Caco-2 (cell line): Measurements from ENCODE around the gene TIMM13. TPM values are rescaled to one million over a fixed set of nuclear protein-coding genes. Genes with fewer than 3 reads are reported as not detected.
"Not testable (repeated sequence)": the region's sequence is repeated elsewhere in the genome, so short reads cannot be mapped to it uniquely, and the experiment has no call there.

Experiments used
- BruUV-seq: library from RNA; stranded (reverse); fragments of 400-500 nt; replicated peaks from 2 replicates; lab custom pipeline; 2021; lab: Mats Ljungman, UMichigan
- CTCF ChIA-PET: fragments of 300-600 bp; sonication (Branson Sonifier 250); formaldehyde crosslinking; loops from one replicate; lab custom pipeline; 2022; ENCODE audit warnings: antibody characterized with exemption; lab: Charles Lee
- POLR2A ChIA-PET: fragments of 300-600 bp; sonication (Branson Sonifier 250); formaldehyde crosslinking; loops from one replicate; lab custom pipeline; 2022; ENCODE audit warnings: antibody characterized with exemption; lab: Charles Lee
- DNase-seq, 2 experiments: peaks; one replicate each; pipeline versions ENCODE4 v3.0.0 to v3.0.0-alpha.2; 2020 to 2022
- H3K27me3 ChIP-seq: replicated peaks from 2 replicates; pipeline ENCODE4 v1.6.0; 2011; ENCODE audit warnings: low read length; ENCODE audit not compliant: control insufficient read depth, insufficient read depth
- H3K36me3 ChIP-seq: 2 replicates; pipeline ENCODE4 v1.5.1; 2011; ENCODE audit warnings: low read length; ENCODE audit not compliant: control insufficient read depth, insufficient read depth
- H3K4me1 ChIP-seq: fragments of 250-450 bp; sonication (Bioruptor Pico); 2 replicates; pipeline ENCODE4 v1.5.1; 2020; ENCODE audit warnings: mild to moderate bottlenecking
- H3K4me3 ChIP-seq: 2 replicates; pipeline ENCODE4 v1.5.1; 2011; ENCODE audit warnings: low read depth, mild to moderate bottlenecking, control low read depth, low read length
- H3K9me3 ChIP-seq: fragments of 250-450 bp; sonication (Bioruptor Pico); 2 replicates; pipeline ENCODE4 v1.5.1; 2020; ENCODE audit warnings: mild to moderate bottlenecking, moderate library complexity
- H3K27ac Mint-ChIP-seq: one replicate; pipeline ENCODE4 v1.8.0; 2022; ENCODE audit warnings: mixed read lengths; ENCODE audit not compliant: unreplicated experiment
- H3K27me3 Mint-ChIP-seq: one replicate; pipeline ENCODE4 v1.8.0; 2022; ENCODE audit warnings: mixed read lengths; ENCODE audit not compliant: insufficient read depth, unreplicated experiment
- H3K36me3 Mint-ChIP-seq: one replicate; pipeline ENCODE4 v1.8.0; 2022; ENCODE audit warnings: mild to moderate bottlenecking, mixed read lengths; ENCODE audit not compliant: insufficient read depth, unreplicated experiment
- H3K4me1 Mint-ChIP-seq: one replicate; pipeline ENCODE4 v1.8.0; 2022; ENCODE audit warnings: low read depth, mixed read lengths; ENCODE audit not compliant: unreplicated experiment
- H3K4me3 Mint-ChIP-seq: one replicate; pipeline ENCODE4 v1.8.0; 2022; ENCODE audit warnings: mild to moderate bottlenecking, moderate library complexity, mixed read lengths; ENCODE audit not compliant: unreplicated experiment
- H3K9me3 Mint-ChIP-seq: one replicate; pipeline ENCODE4 v1.8.0; 2022; ENCODE audit warnings: mixed read lengths; ENCODE audit not compliant: unreplicated experiment
- CTCF ChIP-seq, 2 experiments: fragments of 200-600 bp in 1 of 2; IDR thresholded peaks; 1 replicate in 1 of 2; 2 replicates in 1 of 2; pipeline versions ENCODE4 v1.5.1 to v1.8.0; 2011 to 2022; ENCODE audit warnings: antibody characterized with exemption in 1 of 2, control low read depth in 1 of 2, inconsistent platforms in 1 of 2, low read depth in 1 of 2, low read length in 1 of 2, mild to moderate bottlenecking in 1 of 2, moderate library complexity in 1 of 2; ENCODE audit not compliant: insufficient read depth in 1 of 2, severe bottlenecking in 1 of 2, unreplicated experiment in 1 of 2
- intact Hi-C: fragments of 100-400 bp; cut with micrococcal nuclease; formaldehyde crosslinking; loops from one replicate; pipeline ENCODE4 v1.10.0; 2022; ENCODE audit not compliant: unreplicated experiment
- total RNA-seq: library from RNA; stranded (reverse); gene quantifications from 2 replicates; pipeline ENCODE4 v1.2.3, GENCODE V29; 2022

Gene TIMM13
- total RNA-seq, 1 experiment from 2014 or later = 200 TPM

- H3K27ac Mint-ChIP-seq = no peak overlapping the region
These were observed 41.2 kb upstream of the TIMM13 start for GRCh38 chr19:2468596-2468995.

GRCh38 chr19:2464389-2464788, 37.0 kb upstream of the TIMM13 start:
- intact Hi-C loops = no loop called here
- no TSS peak for BruUV-seq
- Histone ChIP-seq H3K36me3 (no peaks in the 10 kb centered on the region), H3K9me3 (no peaks in the 10 kb centered on the region), H3K4me3 (no peak overlapping the region), H3K27me3 (no peaks in the 10 kb centered on the region), H3K4me1 (no peaks in the 10 kb centered on the region)
- H3K36me3 Mint-ChIP-seq = peaks cover 5% of the 10 kb centered on the region
- ChIA-PET CTCF (no interaction called here), POLR2A (no interaction called here)
- DNase-seq = no peak
- H3K27me3 Mint-ChIP-seq = no peaks in the 10 kb centered on the region
- H3K27ac Mint-ChIP-seq = no peak overlapping the region
- no peaks in the 10 kb centered on the region for H3K9me3 Mint-ChIP-seq
- TF ChIP-seq CTCF (IDR thresholded peaks at IDR 0.05; ENCODE audit: insufficient read depth in 1 of 2, low read depth in 1 of 2, low read length in 1 of 2, severe bottlenecking in 1 of 2, unreplicated experiment in 1 of 2) = no peak
- no peak overlapping the region for H3K4me3 Mint-ChIP-seq
- H3K4me1 Mint-ChIP-seq = no peaks in the 10 kb centered on the region

More at GRCh38 chr19:2468596-2468995, 41.2 kb upstream of the TIMM13 start:
- DNase-seq = no peak
- Histone ChIP-seq H3K9me3 (no peaks in the 10 kb centered on the region), H3K36me3 (no peaks in the 10 kb centered on the region), H3K27me3 (no peaks in the 10 kb centered on the region), H3K4me3 (no peak overlapping the region), H3K4me1 (no peaks in the 10 kb centered on the region)
- H3K4me3 Mint-ChIP-seq = no peak overlapping the region
- peaks cover 6% of the 10 kb centered on the region for H3K36me3 Mint-ChIP-seq
- H3K9me3 Mint-ChIP-seq = no peaks in the 10 kb centered on the region
- H3K27me3 Mint-ChIP-seq = no peaks in the 10 kb centered on the region
- H3K4me1 Mint-ChIP-seq = no peaks in the 10 kb centered on the region
- POLR2A ChIA-PET = no interaction called here
- CTCF ChIA-PET = no interaction called here
- no TSS peak for BruUV-seq
- intact Hi-C loops = no loop called here
- no peak for TF ChIP-seq CTCF (IDR thresholded peaks at IDR 0.05; ENCODE audit: insufficient read depth in 1 of 2, low read depth in 1 of 2, low read length in 1 of 2, severe bottlenecking in 1 of 2, unreplicated experiment in 1 of 2)

- POLR2A ChIA-PET = interaction anchor here (1.5 kb wide), 1 partner anchor 12 kb away, joined by 11 read pairs; the partner anchor contains the start of gene GADD45B
- intact Hi-C loops = not testable (repeated sequence)
These were observed 36.3 kb upstream of the TIMM13 start for GRCh38 chr19:2463694-2464093.

More at GRCh38 chr19:2463694-2464093, 36.3 kb upstream of the TIMM13 start:
- H3K36me3 ChIP-seq, H3K4me3 ChIP-seq, H3K4me1 ChIP-seq, DNase-seq, H3K9me3 ChIP-seq, H3K36me3 Mint-ChIP-seq, H3K4me1 Mint-ChIP-seq, H3K4me3 Mint-ChIP-seq, H3K27me3 ChIP-seq, H3K9me3 Mint-ChIP-seq, H3K27me3 Mint-ChIP-seq, H3K27ac Mint-ChIP-seq, CTCF ChIA-PET, BruUV-seq: not testable (repeated sequence)
